Naive thymus-derived CD4-positive, alpha-beta T cell (primary cell): ENCODE results near the gene LRRC4C. TPM values are rescaled to one million over a fixed set of nuclear protein-coding genes. Genes with fewer than 3 reads are reported as not detected.

Experiments
- ATAC-seq: fragments of 150-1000 bp; cut with Tn5 transposase; 2 replicates; pipeline ENCODE4 v1.10.0; 2021; ENCODE audit warnings: mild to moderate bottlenecking, moderate library complexity
- CTCF ChIA-PET: fragments of 350-600 bp; sonication (Branson Sonifier 250); formaldehyde crosslinking; loops from one replicate; lab custom pipeline; 2021; ENCODE audit warnings: antibody characterized with exemption; lab: Charles Lee
- POLR2A ChIA-PET: fragments of 350-600 bp; sonication (Branson Sonifier 250); formaldehyde crosslinking; loops from one replicate; lab custom pipeline; 2021; ENCODE audit warnings: antibody characterized with exemption, inconsistent platforms; lab: Charles Lee
- DNase-seq, 9 donors: peaks; one replicate each; pipeline versions ENCODE4 v3.0.0 to v3.0.0-alpha.2; 2020 to 2022; ENCODE audit warnings: mixed read lengths in 1 of 9
- H3K27ac ChIP-seq: one replicate; pipeline ENCODE4 v1.7.0; 2013; ENCODE audit warnings: mild to moderate bottlenecking, low read depth, low read length, moderate library complexity
- H3K27me3 ChIP-seq, 2 donors: one replicate each; pipeline ENCODE4 v1.7.0; 2013; ENCODE audit warnings: low read length in 2 of 2, mild to moderate bottlenecking in 2 of 2, moderate library complexity in 2 of 2; ENCODE audit not compliant: control insufficient read depth in 2 of 2, insufficient read depth in 2 of 2
- H3K36me3 ChIP-seq, 3 experiments: 1 replicate in 2 of 3; 2 replicates in 1 of 3; pipeline ENCODE4 v1.7.0; 2013; ENCODE audit warnings: low read length in 3 of 3, mild to moderate bottlenecking in 3 of 3, moderate library complexity in 1 of 3; ENCODE audit not compliant: insufficient read depth in 3 of 3, control insufficient read depth in 2 of 3
- H3K4me1 ChIP-seq, 2 donors: one replicate each; pipeline ENCODE4 v1.7.0; 2013; ENCODE audit warnings: low read length in 2 of 2, mild to moderate bottlenecking in 2 of 2, moderate library complexity in 1 of 2; ENCODE audit not compliant: control insufficient read depth in 2 of 2, insufficient read depth in 2 of 2
- H3K4me3 ChIP-seq: 2 replicates; pipeline ENCODE4 v1.7.0; 2013; ENCODE audit warnings: mild to moderate bottlenecking, low read length
- H3K9me3 ChIP-seq, 3 experiments: 1 replicate in 2 of 3; 2 replicates in 1 of 3; pipeline ENCODE4 v1.7.0; 2013; ENCODE audit warnings: low read length in 3 of 3; ENCODE audit not compliant: control insufficient read depth in 2 of 3
- H3K27ac Mint-ChIP-seq, 9 donors: one replicate each; pipeline ENCODE4 v1.8.0; 2020 to 2022; ENCODE audit warnings: mixed read lengths in 9 of 9, mild to moderate bottlenecking in 8 of 9, moderate library complexity in 5 of 9, inconsistent platforms in 2 of 9
- H3K27me3 Mint-ChIP-seq, 5 donors: one replicate each; pipeline ENCODE4 v1.8.0; 2021 to 2022; ENCODE audit warnings: mixed read lengths in 5 of 5, mild to moderate bottlenecking in 1 of 5
- H3K36me3 Mint-ChIP-seq, 5 donors: one replicate each; pipeline ENCODE4 v1.8.0; 2020 to 2022; ENCODE audit warnings: mixed read lengths in 5 of 5, mild to moderate bottlenecking in 3 of 5, inconsistent platforms in 1 of 5
- H3K4me1 Mint-ChIP-seq, 7 donors: one replicate each; pipeline ENCODE4 v1.8.0; 2020 to 2022; ENCODE audit warnings: mixed read lengths in 7 of 7, mild to moderate bottlenecking in 3 of 7, inconsistent platforms in 1 of 7
- H3K4me3 Mint-ChIP-seq, 10 donors: one replicate each; pipeline ENCODE4 v1.8.0; 2020 to 2022; ENCODE audit warnings: mild to moderate bottlenecking in 10 of 10, mixed read lengths in 10 of 10, moderate library complexity in 6 of 10, inconsistent platforms in 2 of 10
- H3K9me3 Mint-ChIP-seq, 11 donors: one replicate each; pipeline ENCODE4 v1.8.0; 2020 to 2022; ENCODE audit warnings: mixed read lengths in 11 of 11, mild to moderate bottlenecking in 4 of 11, inconsistent platforms in 1 of 11, moderate library complexity in 1 of 11
- intact Hi-C, 2 donors: fragments of 100-400 bp; cut with micrococcal nuclease; formaldehyde crosslinking; loops; one replicate each; pipeline ENCODE4 v1.15.1; 2023
- polyA plus RNA-seq, 2 donors: library from polyadenylated mRNA; unstranded; fragments of 300-500 nt; fragmentation: Illumina TruSeq; gene quantifications; one replicate each; pipeline ENCODE4 v1.2.3, GENCODE V29; 2021
- total RNA-seq, 6 experiments: library from RNA in 5 of 6; stranded (reverse) in 5 of 6; gene quantifications; 1 replicate in 5 of 6; 2 replicates in 1 of 6; pipeline ENCODE4 v1.2.3 and lab custom pipeline; 2021 to 2026

LRRC4C gene
- total and polyA plus RNA-seq, 7 experiments from 2014 or later, result not detected

- H3K27ac ChIP-seq, result no peak overlapping the region
- H3K36me3 ChIP-seq, result no peaks in the 10 kb centered on the region
- H3K4me1 ChIP-seq, result no peaks in the 10 kb centered on the region
- DNase-seq, result no peak
- POLR2A ChIA-PET, result no interaction called here
- Mint-ChIP-seq H3K27ac (no peak overlapping the region), H3K36me3 (no peaks in the 10 kb centered on the region), H3K4me3 (no peak overlapping the region), H3K4me1 (no peaks in the 10 kb centered on the region), H3K9me3 (peaks cover 0 to 14% (median 4%) of the 10 kb centered on the region in 11 donors), H3K27me3 (no peaks in the 10 kb centered on the region)
- intact Hi-C loops, result no loop called here
- H3K27me3 ChIP-seq, result no peaks in the 10 kb centered on the region
- H3K9me3 ChIP-seq, result no peaks in the 10 kb centered on the region
- no peak for ATAC-seq
- no peak overlapping the region for H3K4me3 ChIP-seq
- CTCF ChIA-PET, result no interaction called here
Measured at GRCh38 chr11:41320238-41320637, 139.2 kb downstream of the LRRC4C start.

GRCh38 chr11:41319434-41319833, 140.0 kb downstream of the LRRC4C start:
- CTCF ChIA-PET, result no interaction called here
- Histone ChIP-seq H3K4me1 (no peaks in the 10 kb centered on the region), H3K27me3 (no peaks in the 10 kb centered on the region), H3K4me3 (no peak overlapping the region), H3K36me3 (no peaks in the 10 kb centered on the region), H3K27ac (no peak overlapping the region), H3K9me3 (no peaks in the 10 kb centered on the region)
- POLR2A ChIA-PET, result no interaction called here
- Mint-ChIP-seq H3K9me3 (peaks cover 0 to 14% (median 4%) of the 10 kb centered on the region in 11 donors), H3K4me3 (no peak overlapping the region), H3K27ac (no peak overlapping the region), H3K27me3 (no peaks in the 10 kb centered on the region), H3K36me3 (no peaks in the 10 kb centered on the region), H3K4me1 (no peaks in the 10 kb centered on the region)
- intact Hi-C loops, result no loop called here
- ATAC-seq, result no peak
- no peak for DNase-seq

- Mint-ChIP-seq H3K27me3 (no peaks in the 10 kb centered on the region), H3K27ac (no peak overlapping the region), H3K9me3 (peaks cover 0 to 13% (median 5%) of the 10 kb centered on the region in 11 donors), H3K4me1 (no peaks in the 10 kb centered on the region), H3K36me3 (no peaks in the 10 kb centered on the region), H3K4me3 (no peak overlapping the region)
- intact Hi-C loops, result no loop called here
- ChIA-PET POLR2A (no interaction called here), CTCF (no interaction called here)
- Histone ChIP-seq H3K4me3 (no peak overlapping the region), H3K9me3 (no peaks in the 10 kb centered on the region), H3K27ac (no peak overlapping the region), H3K36me3 (no peaks in the 10 kb centered on the region), H3K27me3 (no peaks in the 10 kb centered on the region), H3K4me1 (no peaks in the 10 kb centered on the region)
- ATAC-seq, result no peak
- no peak for DNase-seq
Measured at GRCh38 chr11:41316751-41317150, 142.7 kb downstream of the LRRC4C start.

- H3K27me3 ChIP-seq, result no peaks in the 10 kb centered on the region
Measured at GRCh38 chr11:41313226-41313625, 146.2 kb downstream of the LRRC4C start.

GRCh38 chr11:41309716-41310115, 149.7 kb downstream of the LRRC4C start:
- Histone ChIP-seq H3K27me3 (no peaks in the 10 kb centered on the region), H3K36me3 (no peaks in the 10 kb centered on the region), H3K27ac (no peak overlapping the region), H3K9me3 (no peaks in the 10 kb centered on the region), H3K4me1 (no peaks in the 10 kb centered on the region), H3K4me3 (no peak overlapping the region)
- Mint-ChIP-seq H3K4me3 (no peak overlapping the region), H3K27ac (no peak overlapping the region), H3K9me3 (peaks cover 2 to 19% (median 10%) of the 10 kb centered on the region in 11 donors), H3K36me3 (no peaks in the 10 kb centered on the region), H3K27me3 (no peaks in the 10 kb centered on the region), H3K4me1 (no peaks in the 10 kb centered on the region)
- DNase-seq, result no peak
- intact Hi-C loops, result no loop called here
- ChIA-PET POLR2A (no interaction called here), CTCF (no interaction called here)
- no peak for ATAC-seq

More at GRCh38 chr11:41313226-41313625, 146.2 kb downstream of the LRRC4C start:
- Histone ChIP-seq H3K4me3 (no peak overlapping the region), H3K27ac (no peak overlapping the region), H3K4me1 (no peaks in the 10 kb centered on the region), H3K9me3 (no peaks in the 10 kb centered on the region), H3K36me3 (no peaks in the 10 kb centered on the region)
- Mint-ChIP-seq H3K9me3 (peaks cover 0 to 10% (median 6%) of the 10 kb centered on the region in 11 donors), H3K27ac (no peak overlapping the region), H3K27me3 (no peaks in the 10 kb centered on the region), H3K4me1 (no peaks in the 10 kb centered on the region), H3K36me3 (no peaks in the 10 kb centered on the region), H3K4me3 (no peak overlapping the region)
- intact Hi-C loops, result no loop called here
- ChIA-PET POLR2A (no interaction called here), CTCF (no interaction called here)
- DNase-seq (no peak), ATAC-seq (no peak)

GRCh38 chr11:41309111-41309522, 150.3 kb downstream of the LRRC4C start:
- ATAC-seq (no peak), DNase-seq (no peak)
- Mint-ChIP-seq H3K9me3 (peaks cover 2 to 19% (median 10%) of the 10 kb centered on the region in 11 donors), H3K27ac (no peak overlapping the region), H3K27me3 (no peaks in the 10 kb centered on the region), H3K4me1 (no peaks in the 10 kb centered on the region), H3K4me3 (no peak overlapping the region), H3K36me3 (no peaks in the 10 kb centered on the region)
- intact Hi-C loops, result no loop called here
- ChIA-PET CTCF (no interaction called here), POLR2A (no interaction called here)
- Histone ChIP-seq H3K9me3 (no peaks in the 10 kb centered on the region), H3K4me1 (no peaks in the 10 kb centered on the region), H3K36me3 (no peaks in the 10 kb centered on the region), H3K4me3 (no peak overlapping the region), H3K27ac (no peak overlapping the region), H3K27me3 (no peaks in the 10 kb centered on the region)

GRCh38 chr11:41308286-41308685, 151.2 kb downstream of the LRRC4C start:
- Histone ChIP-seq H3K36me3 (no peaks in the 10 kb centered on the region), H3K9me3 (no peaks in the 10 kb centered on the region), H3K27me3 (no peaks in the 10 kb centered on the region), H3K27ac (no peak overlapping the region), H3K4me1 (no peaks in the 10 kb centered on the region), H3K4me3 (no peak overlapping the region)
- no peak overlapping the region for H3K27ac Mint-ChIP-seq
- no peaks in the 10 kb centered on the region for H3K27me3 Mint-ChIP-seq
- H3K4me3 Mint-ChIP-seq, result no peak overlapping the region
- peaks cover 2 to 19% (median 9%) of the 10 kb centered on the region in 11 donors for H3K9me3 Mint-ChIP-seq
- POLR2A ChIA-PET, result no interaction called here
- intact Hi-C loops, result no loop called here
- DNase-seq (no peak), ATAC-seq (no peak)
- H3K4me1 Mint-ChIP-seq, result no peaks in the 10 kb centered on the region
- no peaks in the 10 kb centered on the region for H3K36me3 Mint-ChIP-seq
- CTCF ChIA-PET, result no interaction called here
